Testis (tissue), 3 donors: ENCODE measurements around the gene ELMO3. TPM values are rescaled to one million over a fixed set of nuclear protein-coding genes. Genes with fewer than 3 reads are reported as not detected.
A peak's percentile ranks its signal among the peaks of the same experiment; 100 is the strongest.

ENCODE experiments used
- DNase-seq: peaks from one replicate; pipeline ENCODE4 v3.0.0-alpha.2; 2019
- H3K27ac ChIP-seq, 2 donors: fragments of 200-600 bp; sonication (generic); one replicate each; pipeline ENCODE4 v1.5.1; 2019
- H3K27me3 ChIP-seq: fragments of 200-600 bp; sonication (generic); one replicate; pipeline ENCODE4 v1.5.1; 2019
- H3K36me3 ChIP-seq: fragments of 200-600 bp; sonication (generic); one replicate; pipeline ENCODE4 v1.5.1; 2017; ENCODE audit warnings: low read depth; ENCODE audit errors: missing control alignments
- H3K4me1 ChIP-seq: fragments of 200-600 bp; sonication (generic); one replicate; pipeline ENCODE4 v1.5.1; 2019
- H3K4me3 ChIP-seq, 2 donors: fragments of 200-600 bp; sonication (generic); one replicate each; pipeline ENCODE4 v1.5.1; 2017 to 2019
- H3K9me3 ChIP-seq: fragments of 200-600 bp; sonication (generic); one replicate; pipeline ENCODE4 v1.5.1; 2017
- POLR2A ChIP-seq: fragments of 450-650 bp; IDR thresholded peaks from one replicate; pipeline ENCODE4 v1.6.1; 2017; ENCODE audit warnings: antibody characterized with exemption, mild to moderate bottlenecking, moderate library complexity
- WGBS, 2 donors: methylation state at CpG; one replicate each; pipeline ENCODE4 v1.1.5; 2018; 5-methylcytosine and 5-hydroxymethylcytosine counted together
- intact Hi-C: fragments of 100-400 bp; cut with DNase I; formaldehyde crosslinking; loops from one replicate; pipeline ENCODE4 v1.15.1; 2023; ENCODE audit warnings: low total_unique reads
- polyA plus RNA-seq: library from polyadenylated mRNA; stranded (reverse); fragments of 350-450 nt; fragmentation: Illumina TruSeq; extraction: RNeasy Lipid Tissue Mini Kit (QIAGEN cat#74804); gene quantifications from one replicate; pipeline ENCODE4 v1.2.3, GENCODE V29; 2014; ENCODE audit warnings: low read depth, low replicate concordance; ENCODE audit not compliant: insufficient read depth
- total RNA-seq, 2 donors: library from RNA; depleted of rRNA; stranded (reverse); fragments of >200 nt; gene quantifications; one replicate each; pipeline ENCODE4 v1.2.3, GENCODE V29; 2016
- TF ChIP-seq, protein P1 (sequence below), 3 experiments: fragments of 450-650 bp in 2 of 3; fragments of 200-600 bp in 1 of 3; sonication (generic) in 1 of 3; IDR thresholded peaks; one replicate each; pipeline ENCODE4 v1.5.1; 2016 to 2019; ENCODE audit warnings: antibody characterized with exemption in 3 of 3, mild to moderate bottlenecking in 2 of 3, moderate library complexity in 1 of 3

Gene ELMO3
- total and polyA plus RNA-seq, 3 donors from 2014 or later, result 9.3 to 22.2 (median 10.5) TPM

DNA sequence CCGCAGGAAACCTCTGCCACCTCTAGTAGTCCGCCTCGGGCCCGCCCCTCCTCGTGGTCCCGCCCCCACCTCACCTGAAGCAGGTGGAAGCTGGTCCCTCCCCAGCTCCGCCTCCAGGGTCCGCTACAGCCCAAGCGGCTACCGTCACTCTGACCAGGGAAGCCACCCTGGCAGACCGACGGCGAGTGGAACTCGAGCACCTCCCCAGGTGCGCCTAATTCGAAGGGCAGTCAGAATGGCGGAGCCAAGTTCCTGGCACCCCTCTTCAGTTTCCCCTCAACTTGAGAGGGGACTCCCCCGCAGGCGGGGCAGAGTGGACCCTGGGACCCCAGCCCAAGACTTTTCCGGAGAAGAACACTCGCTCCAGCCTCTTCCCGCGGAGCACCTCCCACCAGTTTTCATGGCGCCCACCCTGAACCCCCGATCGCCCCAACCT, 47.8 kb downstream of the ELMO3 start:
- TF ChIP-seq, protein P1, sequence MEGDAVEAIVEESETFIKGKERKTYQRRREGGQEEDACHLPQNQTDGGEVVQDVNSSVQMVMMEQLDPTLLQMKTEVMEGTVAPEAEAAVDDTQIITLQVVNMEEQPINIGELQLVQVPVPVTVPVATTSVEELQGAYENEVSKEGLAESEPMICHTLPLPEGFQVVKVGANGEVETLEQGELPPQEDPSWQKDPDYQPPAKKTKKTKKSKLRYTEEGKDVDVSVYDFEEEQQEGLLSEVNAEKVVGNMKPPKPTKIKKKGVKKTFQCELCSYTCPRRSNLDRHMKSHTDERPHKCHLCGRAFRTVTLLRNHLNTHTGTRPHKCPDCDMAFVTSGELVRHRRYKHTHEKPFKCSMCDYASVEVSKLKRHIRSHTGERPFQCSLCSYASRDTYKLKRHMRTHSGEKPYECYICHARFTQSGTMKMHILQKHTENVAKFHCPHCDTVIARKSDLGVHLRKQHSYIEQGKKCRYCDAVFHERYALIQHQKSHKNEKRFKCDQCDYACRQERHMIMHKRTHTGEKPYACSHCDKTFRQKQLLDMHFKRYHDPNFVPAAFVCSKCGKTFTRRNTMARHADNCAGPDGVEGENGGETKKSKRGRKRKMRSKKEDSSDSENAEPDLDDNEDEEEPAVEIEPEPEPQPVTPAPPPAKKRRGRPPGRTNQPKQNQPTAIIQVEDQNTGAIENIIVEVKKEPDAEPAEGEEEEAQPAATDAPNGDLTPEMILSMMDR (IDR thresholded peaks at IDR 0.05), result no peak
- no peak for TF ChIP-seq POLR2A
- peak overlapping the region; percentile 68 to 87 for H3K27ac ChIP-seq

DNA sequence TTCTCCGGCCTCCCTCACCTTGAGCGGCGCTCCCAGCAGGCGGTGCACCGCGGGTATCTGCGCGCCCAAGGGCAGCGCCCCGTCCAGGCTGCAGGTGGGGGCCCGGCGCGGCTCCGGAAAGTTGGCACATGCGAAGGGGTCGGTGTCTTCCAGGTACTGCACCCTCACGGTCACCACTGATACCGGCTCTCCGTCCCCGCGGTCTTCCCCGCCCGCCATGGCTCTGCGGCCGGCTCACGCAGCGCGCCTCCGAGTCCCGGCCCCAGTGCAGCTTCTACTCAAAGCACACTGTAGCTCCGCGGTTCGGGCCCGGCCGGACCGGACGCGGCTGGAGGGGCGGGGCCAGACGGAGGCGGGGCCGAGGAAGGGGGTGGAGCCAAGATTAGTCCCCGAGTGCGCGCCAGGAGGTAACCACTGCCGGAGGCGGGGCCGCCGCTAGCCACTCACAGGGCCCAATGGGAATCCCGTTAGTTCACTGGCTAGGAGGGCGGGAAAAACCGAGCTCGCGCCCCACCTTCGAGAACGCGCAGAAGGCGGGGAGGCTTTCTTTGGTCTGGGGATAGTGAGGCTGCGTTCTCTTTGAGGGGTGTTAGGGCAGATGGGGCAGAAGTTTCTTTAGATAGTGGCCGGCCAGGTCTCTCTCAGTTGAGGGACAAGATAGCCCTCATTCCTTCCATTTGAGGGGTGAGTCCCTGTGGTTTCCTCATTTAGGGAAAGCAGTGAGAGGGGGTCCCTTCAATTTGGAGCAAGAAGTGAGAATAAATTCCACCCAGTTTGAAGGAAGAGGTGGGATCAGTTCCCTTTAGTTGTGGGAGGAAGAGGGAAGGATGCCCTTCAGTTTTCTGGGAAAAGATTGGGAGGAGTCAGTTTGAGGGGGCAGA, 48.5 kb downstream of the ELMO3 start, which contains the start of gene FHOD1:
Gene FHOD1 (minus strand): TSS at position 290 of the 881 bp plus-strand sequence. CDS start 71 bp downstream, at position 219.
- Histone ChIP-seq H3K9me3 (no peaks in the 10 kb centered on the region), H3K36me3 (no peaks in the 10 kb centered on the region), H3K27me3 (no peaks in the 10 kb centered on the region), H3K4me3 (peak within 1 kb of the TSS; percentile 74 to 76), H3K27ac (peak within 1 kb of the TSS; percentile 68 to 87), H3K4me1 (peaks cover 29% of the 10 kb centered on the region)
- WGBS, 2 donors, result 1 to 2% methylated on average over 17 to 60 of the region's 60 CpGs
- intact Hi-C loops, result no loop called here
- TF ChIP-seq, protein P1 (IDR thresholded peaks at IDR 0.05), result peak in 1 of 3 experiments; percentile 24
- TF ChIP-seq POLR2A, result peak; percentile 9
- DNase-seq, result peak; percentile 98

More for the DNA sequence above, 47.8 kb downstream of the ELMO3 start:
- DNase-seq, result no peak
- H3K4me3 ChIP-seq, result peak overlapping the region; percentile 74 to 76
- H3K27me3 ChIP-seq, result no peaks in the 10 kb centered on the region
- no peaks in the 10 kb centered on the region for H3K9me3 ChIP-seq
- peaks cover 31% of the 10 kb centered on the region for H3K4me1 ChIP-seq
- H3K36me3 ChIP-seq, result no peaks in the 10 kb centered on the region
- intact Hi-C loops, result no loop called here
- WGBS, 2 donors, result 0% methylated on average over 6 to 26 of the region's 26 CpGs

- intact Hi-C loops, result no loop called here
- no peaks in the 10 kb centered on the region for H3K9me3 ChIP-seq
- no peak for DNase-seq
- WGBS, 2 donors, result 3% methylated on average over 5 to 7 of the region's 7 CpGs
- peak overlapping the region in 1 of 2 donors; percentile 59 for H3K27ac ChIP-seq
- H3K36me3 ChIP-seq, result no peaks in the 10 kb centered on the region
- TF ChIP-seq, protein P1 (IDR thresholded peaks at IDR 0.05), result no peak
- no peak for TF ChIP-seq POLR2A
- H3K4me3 ChIP-seq, result peak overlapping the region; percentile 54 to 59
- no peaks in the 10 kb centered on the region for H3K27me3 ChIP-seq
- H3K4me1 ChIP-seq, result peaks cover 27% of the 10 kb centered on the region
Observed at GRCh38 chr16:67248073-67248400, 49.1 kb downstream of the ELMO3 start.

- Histone ChIP-seq H3K9me3 (no peaks in the 10 kb centered on the region), H3K27me3 (no peaks in the 10 kb centered on the region), H3K4me1 (peaks cover 27% of the 10 kb centered on the region), H3K36me3 (no peaks in the 10 kb centered on the region), H3K27ac (peak within 1 kb of the TSS in 1 of 2 donors; percentile 59), H3K4me3 (peak within 1 kb of the TSS; percentile 74 to 76)
- intact Hi-C loops, result no loop called here
- no peak for DNase-seq
- 0% methylated on average over 5 to 75 of the region's 75 CpGs for WGBS, 2 donors
- TF ChIP-seq POLR2A, result no peak
- TF ChIP-seq, protein P1 (IDR thresholded peaks at IDR 0.05), result peak in 1 of 3 experiments; percentile 17
Observed at GRCh38 chr16:67248401-67249177, 49.7 kb downstream of the ELMO3 start, which contains the start of gene SLC9A5. SLC9A5 (plus strand) TSS chr16:67248979; CDS start chr16:67249015, 36 bp downstream.
